Endothelial cell of umbilical vein (primary cell): ENCODE data around the gene BCL7C. TPM values are rescaled to one million over a fixed set of nuclear protein-coding genes. Genes with fewer than 3 reads are reported as not detected.

Source experiments
- BruUV-seq: library from RNA; stranded (reverse); fragments of 400-500 nt; replicated peaks from 2 replicates; lab custom pipeline; 2021; lab: Mats Ljungman, UMichigan
- CTCF ChIA-PET: fragments of 300-600, 350-600 bp; sonication (Branson Sonifier 250); formaldehyde crosslinking; loops from one replicate; lab custom pipeline; 2021; ENCODE audit warnings: antibody characterized with exemption, inconsistent platforms; lab: Charles Lee
- POLR2A ChIA-PET: fragments of 300-600, 350-600 bp; sonication (Branson Sonifier 250); formaldehyde crosslinking; loops from one replicate; lab custom pipeline; 2021; ENCODE audit warnings: antibody characterized with exemption, inconsistent platforms; lab: Charles Lee
- DNase-seq: peaks from one replicate; pipeline ENCODE4 v3.0.0-alpha.2; 2011; ENCODE audit warnings: low read depth, low spot score
- FAIRE-seq: peaks from 2 replicates; lab custom pipeline; 2011; peaks lifted over from hg19 to GRCh38; lab: Jason Lieb, UNC
- H2AFZ ChIP-seq: 2 replicates; pipeline ENCODE4 v1.6.0; 2012; ENCODE audit warnings: low read depth, low read length, control low read depth, inconsistent platforms
- H3K27ac ChIP-seq: 2 replicates; pipeline ENCODE4 v1.5.1; 2011; ENCODE audit warnings: low read depth, mild to moderate bottlenecking, control low read depth, low read length, moderate library complexity; ENCODE audit not compliant: insufficient read depth
- H3K27me3 ChIP-seq, 2 experiments: 2 replicates each; pipeline versions ENCODE4 v1.6.0 to v1.6.1; 2011; ENCODE audit warnings: low read length in 2 of 2, mixed read lengths in 1 of 2; ENCODE audit not compliant: control insufficient read depth in 2 of 2, insufficient read depth in 2 of 2
- H3K36me3 ChIP-seq, 2 experiments: 2 replicates in 1 of 2; 3 replicates in 1 of 2; pipeline ENCODE4 v1.5.1; 2011; ENCODE audit warnings: low read length in 2 of 2, mild to moderate bottlenecking in 1 of 2, moderate library complexity in 1 of 2; ENCODE audit not compliant: control insufficient read depth in 2 of 2, insufficient read depth in 2 of 2; ENCODE audit errors: extremely low read depth in 1 of 2
- H3K4me1 ChIP-seq: 3 replicates; pipeline ENCODE4 v1.5.1; 2011; ENCODE audit warnings: mild to moderate bottlenecking, low read length; ENCODE audit not compliant: control insufficient read depth, insufficient read depth; ENCODE audit errors: extremely low read depth
- H3K4me2 ChIP-seq: 2 replicates; pipeline ENCODE4 v1.6.1; 2011; ENCODE audit warnings: low read length, control low read depth, mixed read lengths; ENCODE audit not compliant: insufficient read depth
- H3K4me3 ChIP-seq, 3 experiments: fragments of 200-600 bp in 1 of 3; sonication (generic), shearing (Covaris generic) in 1 of 3; replicated peaks in 1 of 3; 2 replicates each; pipeline ENCODE4 v1.5.1; 2011 to 2016; ENCODE audit warnings: control low read depth in 3 of 3, low read length in 3 of 3, mild to moderate bottlenecking in 2 of 3, inconsistent platforms in 1 of 3, low read depth in 1 of 3, moderate library complexity in 1 of 3; ENCODE audit not compliant: insufficient read depth in 1 of 3
- H3K79me2 ChIP-seq: 2 replicates; pipeline ENCODE4 v1.6.0; 2012; ENCODE audit warnings: low read length, inconsistent platforms; ENCODE audit not compliant: control insufficient read depth, insufficient read depth
- H3K9ac ChIP-seq: replicated peaks from 2 replicates; pipeline ENCODE3; 2011; ENCODE audit warnings: low read length, control low read depth; ENCODE audit not compliant: insufficient read depth; ENCODE audit errors: extremely low read depth
- H3K9me1 ChIP-seq: replicated peaks from 3 replicates; pipeline ENCODE4 v1.6.0; 2011; ENCODE audit warnings: mild to moderate bottlenecking, low read length; ENCODE audit not compliant: control insufficient read depth, insufficient read depth; ENCODE audit errors: extremely low read depth
- H3K9me3 ChIP-seq: replicated peaks from 2 replicates; pipeline ENCODE4 v1.5.1; 2012; ENCODE audit warnings: low read length, inconsistent platforms; ENCODE audit not compliant: control insufficient read depth, insufficient read depth
- H4K20me1 ChIP-seq: replicated peaks from 2 replicates; pipeline ENCODE3; 2011; ENCODE audit warnings: mild to moderate bottlenecking, low read length; ENCODE audit not compliant: control insufficient read depth, insufficient read depth; ENCODE audit errors: extremely low read depth
- EZH2 ChIP-seq: IDR thresholded peaks from 2 replicates; pipeline ENCODE4 v1.6.1; 2012; ENCODE audit warnings: borderline replicate concordance, low read depth, mild to moderate bottlenecking, moderate library complexity, low read length, inconsistent platforms; ENCODE audit not compliant: severe bottlenecking
- FOS ChIP-seq: IDR thresholded peaks from 2 replicates; pipeline ENCODE4 v1.6.1; 2011; ENCODE audit warnings: mild to moderate bottlenecking, low read length, moderate library complexity, borderline replicate concordance; ENCODE audit not compliant: insufficient read depth
- dilution Hi-C: fragments of 300-500 bp; cut with MboI; formaldehyde crosslinking; loops from one replicate; pipeline ENCODE4 v1.15.0; 2019; ENCODE audit warnings: low sequenced_read_pairs; ENCODE audit not compliant: extremely low pct_ligation_motif_present
- intact Hi-C: fragments of 100-400 bp; cut with micrococcal nuclease; formaldehyde crosslinking; loops from one replicate; pipeline ENCODE4 v1.10.0; 2022
- polyA plus RNA-seq, 4 experiments: library from polyadenylated mRNA; depleted of rRNA in 3 of 4; stranded (reverse) in 3 of 4; unstranded in 1 of 4; fragments of >200 nt; gene quantifications; 2 replicates each; pipeline versions ENCODE4 v1.2.1 to v1.2.3, GENCODE V29; 2011 to 2012; ENCODE audit warnings: missing spikeins in 1 of 4
- total RNA-seq: library from RNA; stranded (reverse); gene quantifications from 2 replicates; pipeline ENCODE4 v1.2.3, GENCODE V29; 2021
- TF ChIP-seq, protein P1 (sequence below), 2 donors: IDR thresholded peaks; 1 replicate in 1 of 2; 2 replicates in 1 of 2; pipeline ENCODE4 v1.5.1; 2011; ENCODE audit warnings: low read length in 2 of 2, mild to moderate bottlenecking in 2 of 2, moderate library complexity in 2 of 2, control low read depth in 1 of 2, inconsistent platforms in 1 of 2, low read depth in 1 of 2; ENCODE audit not compliant: insufficient read depth in 1 of 2; ENCODE audit errors: extremely low read depth in 1 of 2

BCL7C gene
- total and polyA plus RNA-seq, 2 donors (not counting 3 experiments of a cell fraction or from before 2014, with no cell fraction given) = 30.2 to 38.3 TPM

DNA sequence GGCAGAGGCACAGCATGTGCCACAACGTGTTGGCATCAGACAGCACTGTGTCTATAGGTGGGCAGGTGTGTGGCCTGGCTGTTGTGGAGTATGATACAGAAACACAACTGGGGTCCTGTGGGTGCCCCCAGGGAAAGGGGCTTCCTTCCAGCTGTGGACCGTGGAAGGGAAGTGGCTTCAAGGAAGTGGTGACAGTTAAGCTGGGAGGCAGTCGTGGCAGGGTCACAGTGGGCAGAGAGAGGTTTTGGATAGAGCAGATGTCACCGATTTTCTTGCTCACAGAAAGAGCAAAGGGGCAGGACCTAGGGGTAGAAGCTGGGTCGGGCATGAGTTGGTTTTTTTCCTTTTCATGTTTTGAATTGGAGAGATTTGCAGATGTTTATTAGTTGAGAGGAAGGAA is 43.8 kb upstream of the BCL7C start:
- Histone ChIP-seq H3K27ac (no peak overlapping the region), H3K36me3 (peaks cover 4 to 22% of the 10 kb centered on the region in 2 experiments), H3K79me2 (no peaks in the 10 kb centered on the region), H3K4me2 (no peak overlapping the region), H3K9me3 (no peaks in the 10 kb centered on the region), H3K27me3 (no peaks in the 10 kb centered on the region), H3K4me3 (no peak overlapping the region), H2AFZ (no peak overlapping the region), H4K20me1 (no peaks in the 10 kb centered on the region), H3K9me1 (no peaks in the 10 kb centered on the region), H3K9ac (no peak overlapping the region), H3K4me1 (peaks cover 2% of the 10 kb centered on the region)
- no peak for DNase-seq
- no peak for FAIRE-seq
- CTCF ChIA-PET = interaction anchor here (6.7 kb wide), 1 partner anchor 93 kb away, joined by 60 read pairs; no protein-coding TSS in a partner anchor
- BruUV-seq = no TSS peak
- POLR2A ChIA-PET = interaction anchor here (0.6 kb wide), 1 partner anchor 38 kb away, joined by 5 read pairs; no protein-coding TSS in a partner anchor
- intact Hi-C loops (no loop called here), dilution Hi-C loops (no loop called here)
- no peak for TF ChIP-seq EZH2

DNA sequence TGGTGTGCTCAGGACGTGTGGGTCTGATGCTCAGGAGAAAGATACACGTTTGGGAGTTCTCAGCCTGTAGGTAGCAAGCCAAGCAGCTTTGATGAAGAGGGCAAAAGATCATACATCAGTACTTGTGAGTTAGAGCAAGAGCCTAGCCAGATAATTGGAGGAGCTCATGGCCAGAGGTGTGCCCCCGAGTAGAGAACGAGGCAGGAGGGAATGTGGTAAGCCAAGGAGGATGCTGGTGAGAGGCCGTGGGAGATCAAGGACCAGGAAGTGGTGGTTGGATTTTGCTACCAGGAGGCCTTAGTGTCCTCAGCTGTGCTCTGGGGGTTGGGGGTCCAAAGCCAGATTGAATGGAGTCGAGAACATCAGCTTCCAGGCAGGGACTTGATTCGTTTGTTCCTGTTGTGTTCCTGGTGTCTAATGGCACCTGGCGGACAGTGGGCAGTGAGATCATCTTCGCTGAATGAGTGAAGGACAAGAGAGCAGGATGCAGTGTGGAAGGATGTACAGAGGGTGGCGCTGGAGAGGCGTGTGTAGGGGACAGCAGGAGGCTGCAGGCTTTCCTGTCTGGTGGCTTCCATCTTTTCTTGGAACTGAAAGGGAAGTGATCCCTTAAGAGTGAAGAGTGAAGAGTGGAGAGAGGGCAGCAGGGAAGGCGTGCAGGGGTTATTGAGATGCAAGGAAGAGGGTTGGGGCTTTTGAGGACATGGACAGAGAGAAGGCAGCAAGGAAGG is 41.1 kb upstream of the BCL7C start:
- DNase-seq (peak; percentile 56), FAIRE-seq (peak; percentile 76)
- intact Hi-C loops (no loop called here), dilution Hi-C loops (no loop called here)
- no TSS peak for BruUV-seq
- no peak overlapping the region for H3K4me3 ChIP-seq
- no peak overlapping the region for H3K4me2 ChIP-seq
- no peak overlapping the region for H3K27ac ChIP-seq
- no peak overlapping the region for H2AFZ ChIP-seq
- TF ChIP-seq, protein P1, sequence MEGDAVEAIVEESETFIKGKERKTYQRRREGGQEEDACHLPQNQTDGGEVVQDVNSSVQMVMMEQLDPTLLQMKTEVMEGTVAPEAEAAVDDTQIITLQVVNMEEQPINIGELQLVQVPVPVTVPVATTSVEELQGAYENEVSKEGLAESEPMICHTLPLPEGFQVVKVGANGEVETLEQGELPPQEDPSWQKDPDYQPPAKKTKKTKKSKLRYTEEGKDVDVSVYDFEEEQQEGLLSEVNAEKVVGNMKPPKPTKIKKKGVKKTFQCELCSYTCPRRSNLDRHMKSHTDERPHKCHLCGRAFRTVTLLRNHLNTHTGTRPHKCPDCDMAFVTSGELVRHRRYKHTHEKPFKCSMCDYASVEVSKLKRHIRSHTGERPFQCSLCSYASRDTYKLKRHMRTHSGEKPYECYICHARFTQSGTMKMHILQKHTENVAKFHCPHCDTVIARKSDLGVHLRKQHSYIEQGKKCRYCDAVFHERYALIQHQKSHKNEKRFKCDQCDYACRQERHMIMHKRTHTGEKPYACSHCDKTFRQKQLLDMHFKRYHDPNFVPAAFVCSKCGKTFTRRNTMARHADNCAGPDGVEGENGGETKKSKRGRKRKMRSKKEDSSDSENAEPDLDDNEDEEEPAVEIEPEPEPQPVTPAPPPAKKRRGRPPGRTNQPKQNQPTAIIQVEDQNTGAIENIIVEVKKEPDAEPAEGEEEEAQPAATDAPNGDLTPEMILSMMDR (IDR thresholded peaks at IDR 0.05; ENCODE audit: extremely low read depth in 1 of 2, insufficient read depth in 1 of 2, low read depth in 1 of 2, low read length in 2 of 2) = peak; percentile 39 to 65
- TF ChIP-seq FOS = no peak
- POLR2A ChIA-PET = no interaction called here
- CTCF ChIA-PET = interaction anchor here (0.5 to 2.6 kb wide), 5 partner anchors 19 to 934 kb away, joined by 3 to 7 read pairs (median 4); no protein-coding TSS in a partner anchor
- no peaks in the 10 kb centered on the region for H3K4me1 ChIP-seq
- no peaks in the 10 kb centered on the region for H3K27me3 ChIP-seq
- H3K79me2 ChIP-seq = no peaks in the 10 kb centered on the region
- H3K9me3 ChIP-seq = no peaks in the 10 kb centered on the region
- no peak overlapping the region for H3K9ac ChIP-seq
- no peaks in the 10 kb centered on the region for H3K9me1 ChIP-seq
- H4K20me1 ChIP-seq = no peaks in the 10 kb centered on the region
- H3K36me3 ChIP-seq = peaks cover 6 to 31% of the 10 kb centered on the region in 2 experiments
